IMR-90 (cell line): ENCODE data around the gene CHMP4B. TPM values are rescaled to one million over a fixed set of nuclear protein-coding genes. Genes with fewer than 3 reads are reported as not detected.

Experiments
- ATAC-seq: fragments of 200-7000 bp; cut with Tn5 transposase; 2 replicates; pipeline ENCODE4 v1.9.1; 2020; ENCODE audit warnings: low read depth, mild to moderate bottlenecking, moderate library complexity
- BruUV-seq: library from RNA; stranded (reverse); fragments of 400-500 nt; replicated peaks from 2 replicates; lab custom pipeline; 2021; lab: Mats Ljungman, UMichigan
- CTCF ChIA-PET: fragments of 300-600 bp; formaldehyde crosslinking; extraction: SDS; loops from one replicate; lab custom pipeline; 2021; ENCODE audit warnings: antibody characterized with exemption; lab: Yijun Ruan, JAX
- POLR2A ChIA-PET: fragments of 300-600 bp; sonication (Branson Sonifier 250); formaldehyde crosslinking; loops from one replicate; lab custom pipeline; 2022; ENCODE audit warnings: antibody characterized with exemption; ENCODE audit not compliant: unreplicated experiment; lab: Charles Lee
- DNase-seq: peaks from one replicate; pipeline ENCODE4 v3.0.0; 2013
- H2AFZ ChIP-seq: replicated peaks from 2 replicates; pipeline ENCODE3; 2013; ENCODE audit warnings: low read length, mild to moderate bottlenecking; ENCODE audit not compliant: poor library complexity
- H2AK5ac ChIP-seq: 2 replicates; pipeline ENCODE4 v1.6.1; 2013; ENCODE audit warnings: low read depth, low read length, inconsistent platforms
- H2AK9ac ChIP-seq: replicated peaks from 2 replicates; pipeline ENCODE3; 2013; ENCODE audit warnings: mild to moderate bottlenecking, low read depth, low read length, moderate library complexity; ENCODE audit not compliant: poor library complexity
- H2BK120ac ChIP-seq: 2 replicates; pipeline ENCODE4 v1.6.1; 2013; ENCODE audit warnings: low read depth, low read length, inconsistent platforms
- H2BK15ac ChIP-seq: 3 replicates; pipeline ENCODE4 v1.6.1; 2013; ENCODE audit warnings: low read depth, low read length, inconsistent platforms
- H2BK20ac ChIP-seq: 2 replicates; pipeline ENCODE4 v1.6.1; 2013; ENCODE audit warnings: low read depth, mild to moderate bottlenecking, inconsistent platforms, low read length, moderate library complexity
- H2BK5ac ChIP-seq: 2 replicates; pipeline ENCODE4 v1.6.1; 2013; ENCODE audit warnings: mild to moderate bottlenecking, low read depth, low read length, inconsistent platforms; ENCODE audit not compliant: poor library complexity, severe bottlenecking
- H3K14ac ChIP-seq: replicated peaks from 2 replicates; pipeline ENCODE4 v1.6.1; 2013; ENCODE audit warnings: low read depth, low read length, inconsistent platforms
- H3K18ac ChIP-seq: 2 replicates; pipeline ENCODE4 v1.6.1; 2013; ENCODE audit warnings: low read depth, low read length, control low read depth
- H3K23ac ChIP-seq: 2 replicates; pipeline ENCODE4 v1.6.1; 2013; ENCODE audit warnings: low read depth, low read length, inconsistent platforms
- H3K27ac ChIP-seq: 2 replicates; pipeline ENCODE4 v1.5.1; 2013; ENCODE audit warnings: mild to moderate bottlenecking, control low read depth, low read length; ENCODE audit not compliant: insufficient read depth
- H3K27me3 ChIP-seq: 2 replicates; pipeline ENCODE4 v1.6.1; 2013; ENCODE audit warnings: low read length; ENCODE audit not compliant: control insufficient read depth, insufficient read depth
- H3K36me3 ChIP-seq: 2 replicates; pipeline ENCODE4 v1.6.1; 2013; ENCODE audit warnings: low read length, mixed read lengths; ENCODE audit not compliant: control insufficient read depth, insufficient read depth
- H3K4ac ChIP-seq: 2 replicates; pipeline ENCODE4 v1.6.1; 2013; ENCODE audit warnings: low read depth, low read length, inconsistent platforms
- H3K4me1 ChIP-seq: 2 replicates; pipeline ENCODE4 v1.6.1; 2013; ENCODE audit warnings: low read length, mixed read lengths; ENCODE audit not compliant: control insufficient read depth, insufficient read depth
- H3K4me2 ChIP-seq: 2 replicates; pipeline ENCODE4 v1.6.1; 2013; ENCODE audit warnings: low read depth, mild to moderate bottlenecking, control low read depth, low read length, moderate library complexity
- H3K4me3 ChIP-seq: 2 replicates; pipeline ENCODE4 v1.5.1; 2013; ENCODE audit warnings: low read depth, mild to moderate bottlenecking, control low read depth, low read length, moderate library complexity; ENCODE audit not compliant: insufficient read depth
- H3K56ac ChIP-seq: 2 replicates; pipeline ENCODE4 v1.6.1; 2013; ENCODE audit warnings: low read length, inconsistent platforms; ENCODE audit not compliant: insufficient read depth; ENCODE audit errors: extremely low read depth
- H3K79me1 ChIP-seq, 2 experiments: 2 replicates each; pipeline ENCODE4 v1.6.1; 2013; ENCODE audit warnings: low read length in 2 of 2, inconsistent platforms in 1 of 2, low read depth in 1 of 2
- H3K9ac ChIP-seq: 2 replicates; pipeline ENCODE4 v1.6.1; 2013; ENCODE audit warnings: low read depth, low read length, control low read depth
- H3K9me1 ChIP-seq: 2 replicates; pipeline ENCODE4 v1.6.1; 2013; ENCODE audit warnings: low read length, inconsistent platforms; ENCODE audit not compliant: insufficient read depth
- H3K9me3 ChIP-seq: 2 replicates; pipeline ENCODE4 v1.6.1; 2013; ENCODE audit warnings: low read length; ENCODE audit not compliant: control insufficient read depth, insufficient read depth
- H4K20me1 ChIP-seq: 2 replicates; pipeline ENCODE4 v1.6.1; 2013; ENCODE audit warnings: low read length, inconsistent platforms; ENCODE audit not compliant: insufficient read depth
- H4K5ac ChIP-seq: 2 replicates; pipeline ENCODE4 v1.6.1; 2013; ENCODE audit warnings: mild to moderate bottlenecking, low read depth, low read length, control low read depth
- H4K8ac ChIP-seq, 2 experiments: 2 replicates each; pipeline ENCODE4 v1.6.1; 2013; ENCODE audit warnings: low read depth in 2 of 2, low read length in 2 of 2, control low read depth in 1 of 2, inconsistent platforms in 1 of 2
- H4K91ac ChIP-seq: 2 replicates; pipeline ENCODE4 v1.6.1; 2013; ENCODE audit warnings: low read depth, low read length, inconsistent platforms; ENCODE audit not compliant: insufficient read depth
- BHLHE40 ChIP-seq: fragments of 150-350 bp; IDR thresholded peaks from 2 replicates; pipeline ENCODE4 v1.6.1; 2016; ENCODE audit warnings: mild to moderate bottlenecking, low read depth, low read length
- CEBPB ChIP-seq: IDR thresholded peaks from 2 replicates; pipeline ENCODE4 v1.6.1; 2012; ENCODE audit warnings: low read depth, low read length, improper control_type of control experiment
- CHD1 ChIP-seq: IDR thresholded peaks from 2 replicates; pipeline ENCODE4 v1.6.1; 2012; ENCODE audit warnings: low read depth, low read length, improper control_type of control experiment
- CTCF ChIP-seq: conservative IDR thresholded peaks from 2 replicates; pipeline ENCODE4 v1.5.1; 2012; ENCODE audit warnings: mild to moderate bottlenecking, low read depth, low read length, improper control_type of control experiment
- ELK1 ChIP-seq: fragments of 150-350 bp; IDR thresholded peaks from 2 replicates; pipeline ENCODE4 v1.6.1; 2016; ENCODE audit warnings: low read depth, mild to moderate bottlenecking, low read length, moderate library complexity, borderline replicate concordance
- FOS ChIP-seq: fragments of 150-350 bp; IDR thresholded peaks from 2 replicates; pipeline ENCODE4 v1.6.1; 2016; ENCODE audit warnings: low read depth, low read length
- MAFK ChIP-seq: IDR thresholded peaks from 2 replicates; pipeline ENCODE4 v1.6.1; 2012; ENCODE audit warnings: low read depth, low read length, improper control_type of control experiment
- MAZ ChIP-seq: IDR thresholded peaks from 2 replicates; pipeline ENCODE4 v1.6.1; 2012; ENCODE audit warnings: low read depth, mild to moderate bottlenecking, low read length, improper control_type of control experiment, moderate library complexity, borderline replicate concordance
- MXI1 ChIP-seq: IDR thresholded peaks from 2 replicates; pipeline ENCODE4 v1.6.1; 2012; ENCODE audit warnings: low read depth, mild to moderate bottlenecking, low read length, moderate library complexity, borderline replicate concordance
- NFE2L2 ChIP-seq: fragments of 150-350 bp; IDR thresholded peaks from 2 replicates; pipeline ENCODE4 v1.6.1; 2016; ENCODE audit warnings: low read depth, mild to moderate bottlenecking, low read length
- POLR2A ChIP-seq: IDR thresholded peaks from 2 replicates; pipeline ENCODE4 v1.6.1; 2012; ENCODE audit warnings: mild to moderate bottlenecking, low read depth, low read length
- RAD21 ChIP-seq: IDR thresholded peaks from 2 replicates; pipeline ENCODE4 v1.6.1; 2012; ENCODE audit warnings: low read length, improper control_type of control experiment
- RCOR1 ChIP-seq: IDR thresholded peaks from 2 replicates; pipeline ENCODE4 v1.6.1; 2012; ENCODE audit warnings: mild to moderate bottlenecking, low read length, improper control_type of control experiment; ENCODE audit not compliant: insufficient replicate concordance
- RFX5 ChIP-seq: IDR thresholded peaks from 2 replicates; pipeline ENCODE4 v1.8.0; 2012; ENCODE audit warnings: low read depth, mild to moderate bottlenecking, low read length, moderate library complexity
- SMC3 ChIP-seq: fragments of 150-350 bp; IDR thresholded peaks from 2 replicates; pipeline ENCODE4 v1.6.1; 2016; ENCODE audit warnings: low read depth, mild to moderate bottlenecking, antibody characterized with exemption, low read length, moderate library complexity
- USF2 ChIP-seq: fragments of 150-350 bp; IDR thresholded peaks from 2 replicates; pipeline ENCODE4 v1.6.1; 2017; ENCODE audit warnings: mild to moderate bottlenecking, antibody characterized with exemption, low read length, low read depth
- WGBS, 2 experiments: methylation state at CpG; one replicate each; pipeline versions ENCODE4 v1.1.5 to v1.1.7; 2013; ENCODE audit warnings: missing lambda C conversion rate in 2 of 2; ENCODE audit not compliant: insufficient read length in 1 of 2; ENCODE audit errors: extremely low coverage in 2 of 2; 5-methylcytosine and 5-hydroxymethylcytosine counted together
- dilution Hi-C: fragments of 300-500 bp; cut with HindIII; formaldehyde crosslinking; loops from one replicate; pipeline ENCODE4 v1.14.3; 2018; ENCODE audit warnings: low sequenced_read_pairs; ENCODE audit not compliant: unreplicated experiment
- in situ Hi-C: fragments of 300-500 bp; cut with MboI; formaldehyde crosslinking; loops from 3 replicates; pipeline ENCODE4 v1.14.3; 2019; ENCODE audit warnings: low sequenced_read_pairs, inconsistent platforms, mixed read lengths
- intact Hi-C: fragments of 100-400 bp; cut with micrococcal nuclease; formaldehyde crosslinking; loops from 2 replicates; pipeline ENCODE4 v1.10.0; 2022
- polyA plus RNA-seq, 3 experiments: library from polyadenylated mRNA; depleted of rRNA; stranded (reverse); fragments of >200 nt; gene quantifications; 2 replicates each; pipeline ENCODE4 v1.2.3, GENCODE V29; 2012; ENCODE audit warnings: low replicate concordance in 1 of 3
- total RNA-seq: library from RNA; depleted of rRNA; stranded (reverse); fragments of >200 nt; gene quantifications from 2 replicates; pipeline ENCODE4 v1.2.3, GENCODE V29; 2012

Gene CHMP4B
- total and polyA plus RNA-seq, 2 of the 4 experiments (the other 2 are of a cell fraction) = 30.3 to 94.8 TPM

- no peak overlapping the region for H2AFZ ChIP-seq
- no TSS peak for BruUV-seq
- no peaks in the 10 kb centered on the region for H3K79me1 ChIP-seq
- WGBS, 2 experiments = 74% methylated on average over 3 of the region's 9 CpGs; no CpG with 5 or more reads in 1 of the 2 experiments
- no peak overlapping the region for H3K56ac ChIP-seq
- no peaks in the 10 kb centered on the region for H4K20me1 ChIP-seq
- H3K23ac ChIP-seq = no peak overlapping the region
- H3K4me1 ChIP-seq = no peaks in the 10 kb centered on the region
- DNase-seq = no peak
- no peak overlapping the region for H3K4me3 ChIP-seq
- H2BK15ac ChIP-seq = no peak overlapping the region
- in situ Hi-C loops (no loop called here), dilution Hi-C loops (no loop called here), intact Hi-C loops (no loop called here)
- no peak overlapping the region for H2BK120ac ChIP-seq
- TF ChIP-seq RCOR1 (no peak), NFE2L2 (no peak), MAZ (no peak), MAFK (no peak), POLR2A (no peak), FOS (no peak), BHLHE40 (no peak), CTCF (no peak), ELK1 (no peak), CHD1 (no peak), USF2 (no peak), CEBPB (no peak), RAD21 (no peak), RFX5 (no peak), SMC3 (no peak), MXI1 (no peak)
- H3K27ac ChIP-seq = no peak overlapping the region
- no peak overlapping the region for H2BK5ac ChIP-seq
- no peaks in the 10 kb centered on the region for H3K9me3 ChIP-seq
- H3K14ac ChIP-seq = no peak overlapping the region
- H4K5ac ChIP-seq = no peak overlapping the region
- H2BK20ac ChIP-seq = no peak overlapping the region
- H3K4me2 ChIP-seq = no peak overlapping the region
- ChIA-PET POLR2A (no interaction called here), CTCF (no interaction called here)
- H4K8ac ChIP-seq = no peak overlapping the region
- H3K27me3 ChIP-seq = no peaks in the 10 kb centered on the region
- no peak overlapping the region for H3K9ac ChIP-seq
- no peak overlapping the region for H4K91ac ChIP-seq
- no peak overlapping the region for H3K4ac ChIP-seq
- peaks cover 10% of the 10 kb centered on the region; the same call in 1 of the 2 replicates for H3K36me3 ChIP-seq
- ATAC-seq = no peak
- H3K9me1 ChIP-seq = peaks cover 6% of the 10 kb centered on the region; the same call in 1 of the 2 replicates
- H2AK9ac ChIP-seq = no peak overlapping the region
- no peak overlapping the region for H3K18ac ChIP-seq
- no peak overlapping the region for H2AK5ac ChIP-seq
These were observed 44.5 kb upstream of the CHMP4B start for GRCh38 chr20:33766686-33767085.
